Measurements from ENCODE around the gene RBPMS2. TPM values are rescaled to one million over a fixed set of nuclear protein-coding genes. Genes with fewer than 3 reads are reported as not detected.
A peak's percentile ranks its signal among the peaks of the same experiment; 100 is the strongest.

The RBPMS2 gene
- total and polyA plus RNA-seq, 2 of the 8 experiments (the other 6 are each of a cell fraction or from before 2014, with no cell fraction given), result 55.8 to 238 TPM

DNA sequence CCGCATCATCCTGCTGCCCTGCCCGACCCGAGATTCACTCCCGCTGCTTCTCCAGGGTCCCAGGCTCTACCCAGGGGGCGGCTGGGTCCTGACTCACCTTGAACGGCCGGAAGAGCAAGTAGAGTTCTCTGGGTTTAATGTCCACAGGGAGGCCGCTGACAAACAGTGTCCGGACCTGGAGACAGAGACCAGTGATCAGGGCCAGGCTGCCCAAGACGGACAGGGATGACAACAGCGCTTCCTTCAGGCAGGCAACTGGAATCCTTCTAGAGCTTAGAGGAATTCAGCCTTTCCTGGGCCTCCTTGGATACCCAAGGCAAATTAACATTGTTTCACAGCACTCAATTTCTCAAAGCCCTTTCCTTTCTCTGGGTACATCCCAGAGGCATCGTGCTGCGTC, 23.9 kb downstream of the RBPMS2 start:
- Histone ChIP-seq H3K9ac (replicated peaks in 1 of 4; ENCODE audit: extremely low read depth in 1 of 4, low read depth in 3 of 4, low read length in 3 of 4) (no peak overlapping the region; a peak in 1 of 7 replicates), H2BK20ac (ENCODE audit: low read length) (no peak overlapping the region), H3K27me3 (replicated peaks in 1 of 4; ENCODE audit: control insufficient read depth in 3 of 4, extremely low read depth in 1 of 4, insufficient read depth in 3 of 4, low read length in 3 of 4) (no peaks in the 10 kb centered on the region), H4K20me1 (replicated peaks in 1 of 2; ENCODE audit: control insufficient read depth in 1 of 2, insufficient read depth in 2 of 2, low read length in 2 of 2) (peaks cover 26 to 36% of the 10 kb centered on the region in 2 experiments), H3K79me2 (ENCODE audit: control insufficient read depth in 1 of 2, insufficient read depth in 2 of 2, low read length in 2 of 2) (peaks cover 5 to 92% of the 10 kb centered on the region in 2 experiments; a peak in 3 of 4 replicates), H3K9me3 (ENCODE audit: insufficient read depth in 2 of 2, low read depth in 1 of 2, low read length in 1 of 2) (no peaks in the 10 kb centered on the region), H2AFZ (ENCODE audit: low read length) (no peak overlapping the region), H2BK120ac (replicated peaks; ENCODE audit: low read depth, low read length) (no peak overlapping the region), H3K4ac (replicated peaks; ENCODE audit: insufficient read length, low read depth, low read length) (no peak overlapping the region), H3K18ac (ENCODE audit: extremely low read depth, low read length) (no peak overlapping the region), H4K8ac (ENCODE audit: extremely low read depth, insufficient read depth, low read length) (peak overlapping the region; percentile 7; the same call in 1 of the 2 replicates), H3K23me2 (ENCODE audit: low read depth, low read length) (no peaks in the 10 kb centered on the region), H2BK15ac (ENCODE audit: low read length) (no peak overlapping the region; the same call in 1 of the 2 replicates), H3K23ac (ENCODE audit: insufficient read length) (no peak overlapping the region), H2BK12ac (ENCODE audit: low read depth, low read length) (no peak overlapping the region), H4K5ac (ENCODE audit: insufficient read length, low read depth, low read length) (no peak overlapping the region), H3K36me3 (ENCODE audit: control insufficient read depth in 2 of 4, insufficient read depth in 4 of 4, low read length in 3 of 4) (peaks cover 11 to 45% (median 23%) of the 10 kb centered on the region in 4 experiments), H3K4me2 (ENCODE audit: insufficient read depth in 1 of 2, low read depth in 2 of 2, low read length in 2 of 2) (no peak overlapping the region), H3K4me1 (replicated peaks in 1 of 4; ENCODE audit: control insufficient read depth in 3 of 4, insufficient read depth in 4 of 4, low read length in 3 of 4) (peaks cover 0 to 13% (median 9%) of the 10 kb centered on the region in 4 experiments; a peak in 5 of 7 replicates), H3K27ac (ENCODE audit: low read depth, low read length) (no peak overlapping the region), H3K14ac (ENCODE audit: insufficient read length) (no peak overlapping the region), H2AK5ac (ENCODE audit: low read depth, low read length) (no peak overlapping the region), H2BK5ac (ENCODE audit: low read depth, low read length) (no peak overlapping the region), H3K4me3 (ENCODE audit: extremely low read depth in 1 of 4, insufficient read depth in 2 of 4, low read depth in 3 of 4, low read length in 4 of 4) (no peak overlapping the region), H3K79me1 (ENCODE audit: low read depth, low read length) (peaks cover 32% of the 10 kb centered on the region), H3K56ac (replicated peaks; ENCODE audit: insufficient read length, low read depth, low read length) (no peak overlapping the region), H4K91ac (replicated peaks; ENCODE audit: insufficient read length, low read length) (no peak overlapping the region)
- DNase-seq (ENCODE audit: low read depth in 1 of 2, low spot score in 2 of 2), result no peak
- WGBS, 2 experiments (ENCODE audit: extremely low coverage in 1 of 2, insufficient coverage in 1 of 2, insufficient read length in 1 of 2, insufficient replicate concordance in 2 of 2, low coverage in 1 of 2, low lambda C conversion rate in 2 of 2, missing lambda C conversion rate in 1 of 2), result 90% methylated on average over 13 of the region's 13 CpGs; no CpG with 5 or more reads in 1 of the 2 experiments
- FAIRE-seq, result no peak
- TF ChIP-seq SUZ12 (IDR thresholded peaks at IDR 0.05; ENCODE audit: low read length), result no peak
- TF ChIP-seq HDAC6 (IDR thresholded peaks at IDR 0.05; ENCODE audit: low read depth, low read length), result no peak
- TF ChIP-seq, protein P1, sequence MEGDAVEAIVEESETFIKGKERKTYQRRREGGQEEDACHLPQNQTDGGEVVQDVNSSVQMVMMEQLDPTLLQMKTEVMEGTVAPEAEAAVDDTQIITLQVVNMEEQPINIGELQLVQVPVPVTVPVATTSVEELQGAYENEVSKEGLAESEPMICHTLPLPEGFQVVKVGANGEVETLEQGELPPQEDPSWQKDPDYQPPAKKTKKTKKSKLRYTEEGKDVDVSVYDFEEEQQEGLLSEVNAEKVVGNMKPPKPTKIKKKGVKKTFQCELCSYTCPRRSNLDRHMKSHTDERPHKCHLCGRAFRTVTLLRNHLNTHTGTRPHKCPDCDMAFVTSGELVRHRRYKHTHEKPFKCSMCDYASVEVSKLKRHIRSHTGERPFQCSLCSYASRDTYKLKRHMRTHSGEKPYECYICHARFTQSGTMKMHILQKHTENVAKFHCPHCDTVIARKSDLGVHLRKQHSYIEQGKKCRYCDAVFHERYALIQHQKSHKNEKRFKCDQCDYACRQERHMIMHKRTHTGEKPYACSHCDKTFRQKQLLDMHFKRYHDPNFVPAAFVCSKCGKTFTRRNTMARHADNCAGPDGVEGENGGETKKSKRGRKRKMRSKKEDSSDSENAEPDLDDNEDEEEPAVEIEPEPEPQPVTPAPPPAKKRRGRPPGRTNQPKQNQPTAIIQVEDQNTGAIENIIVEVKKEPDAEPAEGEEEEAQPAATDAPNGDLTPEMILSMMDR (IDR thresholded peaks at IDR 0.05; ENCODE audit: control extremely low read depth in 1 of 3, insufficient read depth in 1 of 3, low read depth in 1 of 3, low read length in 3 of 3), result peak; percentile 2 to 39 (median 20); a peak in 3 of 4 replicates
- TF ChIP-seq ZNF274 (IDR thresholded peaks at IDR 0.05; ENCODE audit: borderline replicate concordance, extremely low read depth, low read length), result no peak
- TF ChIP-seq, protein P2, sequence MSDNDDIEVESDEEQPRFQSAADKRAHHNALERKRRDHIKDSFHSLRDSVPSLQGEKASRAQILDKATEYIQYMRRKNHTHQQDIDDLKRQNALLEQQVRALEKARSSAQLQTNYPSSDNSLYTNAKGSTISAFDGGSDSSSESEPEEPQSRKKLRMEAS (IDR thresholded peaks at IDR 0.05), result no peak
- CTCF ChIA-PET (ENCODE audit: partially characterized antibody), result interaction anchor here (0.9 to 46.3 kb wide), 10 partner anchors 11 to 268 kb away, joined by 3 to 883 read pairs (median 10); no protein-coding TSS in a partner anchor
- POLR2A ChIA-PET (ENCODE audit: partially characterized antibody), result interaction anchor here (1.4 to 7.3 kb wide), 6 partner anchors 9 to 59 kb away, joined by 3 to 64 read pairs (median 4); no protein-coding TSS in a partner anchor

Measured in H1 (cell line).